A549 (cell line): ENCODE results near the gene PTPRH. TPM values are rescaled to one million over a fixed set of nuclear protein-coding genes. Genes with fewer than 3 reads are reported as not detected.

Experiments used
- ATAC-seq, 2 experiments: fragments of 200-7000 bp in 1 of 2; fragments of >200 bp in 1 of 2; cut with Nextera tagmentation in 1 of 2; cut with Tn5 transposase in 1 of 2; 3 replicates each; pipeline versions ENCODE4 v1.8.0 to v1.9.1; 2018 to 2020; ENCODE audit warnings: mild to moderate bottlenecking in 1 of 2, moderate library complexity in 1 of 2
- CTCF ChIA-PET: fragments of 300-600 bp; sonication (Branson Sonifier 250); formaldehyde crosslinking; extraction: SDS; loops from one replicate; lab custom pipeline; 2021; ENCODE audit warnings: antibody characterized with exemption, inconsistent platforms; lab: Yijun Ruan, JAX
- POLR2A ChIA-PET: fragments of 350-600 bp; formaldehyde crosslinking; extraction: SDS; loops from one replicate; lab custom pipeline; 2021; ENCODE audit warnings: antibody characterized with exemption, inconsistent platforms; lab: Yijun Ruan, JAX
- DNase-seq, 2 experiments: peaks; one replicate each; pipeline versions ENCODE4 v3.0.0 to v3.0.0-alpha.2; 2011 to 2016; ENCODE audit warnings: low read depth in 1 of 2, low spot score in 1 of 2
- FAIRE-seq: peaks from 2 replicates; lab custom pipeline; 2011; peaks lifted over from hg19 to GRCh38; lab: Jason Lieb, UNC
- H3K27ac ChIP-seq, 2 experiments: fragments of >200 bp; sonication (Bioruptor Twin); formaldehyde crosslinking; 3 replicates each; pipeline ENCODE4 v1.5.1; 2016 to 2017
- H3K4me1 ChIP-seq: fragments of >200 bp; sonication (Bioruptor Twin); formaldehyde crosslinking; 3 replicates; pipeline ENCODE4 v1.6.1; 2016
- H3K4me2 ChIP-seq: fragments of >200 bp; sonication (Bioruptor Twin); formaldehyde crosslinking; 3 replicates; pipeline ENCODE4 v1.6.1; 2016
- H3K4me3 ChIP-seq: fragments of >200 bp; sonication (Bioruptor Twin); formaldehyde crosslinking; 3 replicates; pipeline ENCODE4 v1.5.1; 2016
- H3K9me3 ChIP-seq: fragments of >200 bp; sonication (Bioruptor Twin); formaldehyde crosslinking; 3 replicates; pipeline ENCODE4 v1.6.1; 2016
- CBX2 ChIP-seq: fragments of 200-600 bp; sonication (generic); IDR thresholded peaks from 2 replicates; pipeline ENCODE4 v1.6.1; 2016; ENCODE audit warnings: low read depth, mild to moderate bottlenecking, borderline replicate concordance
- CEBPB ChIP-seq, 2 experiments: fragments of >200 bp in 1 of 2; sonication (Bioruptor Twin) in 1 of 2; formaldehyde crosslinking in 1 of 2; IDR thresholded peaks; 2 replicates each; pipeline ENCODE4 v1.6.1; 2012 to 2016
- CHD4 ChIP-seq: fragments of 200-600 bp; sonication (generic); IDR thresholded peaks from 2 replicates; pipeline ENCODE4 v1.6.1; 2016; ENCODE audit warnings: antibody characterized with exemption, mild to moderate bottlenecking, borderline replicate concordance
- CTCF ChIP-seq: fragments of >200 bp; sonication (Bioruptor Twin); formaldehyde crosslinking; IDR thresholded peaks from 3 replicates; pipeline ENCODE4 v1.5.1; 2016
- EHF ChIP-seq: fragments of 250-450 bp; sonication (Bioruptor Pico); IDR thresholded peaks from 2 replicates; pipeline ENCODE4 v1.5.0; 2020; ENCODE audit warnings: mild to moderate bottlenecking
- ELK1 ChIP-seq: fragments of 150-350 bp; IDR thresholded peaks from 2 replicates; pipeline ENCODE4 v1.6.1; 2014; ENCODE audit warnings: low read depth, mild to moderate bottlenecking, low read length
- HDAC2 ChIP-seq: fragments of 200-600 bp; sonication (generic); IDR thresholded peaks from 2 replicates; pipeline ENCODE4 v1.6.1; 2016
- HMGXB4 ChIP-seq: fragments of 250-450 bp; sonication (Bioruptor Pico); IDR thresholded peaks from 2 replicates; pipeline ENCODE4 v1.5.0; 2021; ENCODE audit warnings: mild to moderate bottlenecking, moderate library complexity, borderline replicate concordance
- HOXB5 ChIP-seq: fragments of 250-450 bp; sonication (Bioruptor Pico); IDR thresholded peaks from 2 replicates; pipeline ENCODE4 v1.5.0; 2020; ENCODE audit warnings: mild to moderate bottlenecking, moderate library complexity
- JUN ChIP-seq, 2 experiments: fragments of >200 bp; sonication (Bioruptor Twin); formaldehyde crosslinking; IDR thresholded peaks; 2 replicates in 1 of 2; 3 replicates in 1 of 2; pipeline ENCODE4 v1.6.1; 2016 to 2017
- JUNB ChIP-seq: fragments of >200 bp; sonication (Bioruptor Twin); formaldehyde crosslinking; IDR thresholded peaks from 2 replicates; pipeline ENCODE4 v1.6.1; 2016
- KDM1A ChIP-seq: fragments of 200-600 bp; sonication (generic); IDR thresholded peaks from 2 replicates; pipeline ENCODE4 v1.6.1; 2016; ENCODE audit warnings: low read depth, mild to moderate bottlenecking
- MYC ChIP-seq: IDR thresholded peaks from 2 replicates; pipeline ENCODE4 v1.6.1; 2012; ENCODE audit warnings: mild to moderate bottlenecking, inconsistent platforms, low read length, improper control_type of control experiment, borderline replicate concordance
- PHF8 ChIP-seq: fragments of 200-600 bp; sonication (generic); IDR thresholded peaks from 2 replicates; pipeline ENCODE4 v1.6.1; 2016; ENCODE audit warnings: low read depth, mild to moderate bottlenecking, antibody characterized with exemption, moderate library complexity, borderline replicate concordance
- POLR2A ChIP-seq: IDR thresholded peaks from 2 replicates; pipeline ENCODE4 v1.6.1; 2012; ENCODE audit warnings: mild to moderate bottlenecking, low read length
- POLR2AphosphoS2 ChIP-seq: conservative IDR thresholded peaks from 2 replicates; pipeline ENCODE4 v1.6.1; 2012; ENCODE audit warnings: low read length, improper control_type of control experiment, inconsistent platforms
- RFX5 ChIP-seq: fragments of 450-650 bp; IDR thresholded peaks from 2 replicates; pipeline ENCODE4 v1.7.1; 2014; ENCODE audit warnings: antibody characterized with exemption, mild to moderate bottlenecking, moderate library complexity
- RNF2 ChIP-seq: fragments of 200-600 bp; sonication (generic); IDR thresholded peaks from 2 replicates; pipeline ENCODE4 v1.6.1; 2016; ENCODE audit warnings: low read depth, mild to moderate bottlenecking, antibody characterized with exemption, moderate library complexity, borderline replicate concordance
- SMC3 ChIP-seq: fragments of >200 bp; sonication (Bioruptor Twin); formaldehyde crosslinking; IDR thresholded peaks from 3 replicates; pipeline ENCODE4 v1.6.1; 2018; ENCODE audit warnings: inconsistent platforms
- TFCP2L1 ChIP-seq: fragments of 250-450 bp; sonication (Bioruptor Pico); IDR thresholded peaks from 2 replicates; pipeline ENCODE4 v1.5.0; 2021; ENCODE audit warnings: mild to moderate bottlenecking
- ZFP36 ChIP-seq: fragments of 450-650 bp; IDR thresholded peaks from 2 replicates; pipeline ENCODE4 v1.6.1; 2014; ENCODE audit warnings: borderline replicate concordance; ENCODE audit not compliant: partially characterized antibody
- ZNF302 ChIP-seq: fragments of 250-450 bp; sonication (Bioruptor Pico); IDR thresholded peaks from 2 replicates; pipeline ENCODE4 v1.9.0; 2021; ENCODE audit warnings: inconsistent platforms, mild to moderate bottlenecking, moderate library complexity
- WGBS: methylation state at CpG from one replicate; pipeline ENCODE4 v1.1.6; 2017; ENCODE audit errors: missing lambda C conversion rate; 5-methylcytosine and 5-hydroxymethylcytosine counted together
- polyA plus RNA-seq, 4 experiments: library from polyadenylated mRNA; depleted of rRNA in 3 of 4; stranded (reverse); fragments of >200 nt; fragmentation: RNase III in 1 of 4; extraction: RNeasy Plus Mini Kit Qiagen cat#74134 plus additional on column Dnase treatment in 1 of 4; gene quantifications; 2 replicates in 3 of 4; 3 replicates in 1 of 4; pipeline ENCODE4 v1.2.3, GENCODE V29; 2011 to 2017
- TF ChIP-seq, protein P1 (sequence below): fragments of >200 bp; sonication (Bioruptor Twin); formaldehyde crosslinking; IDR thresholded peaks from 2 replicates; pipeline ENCODE4 v1.6.1; 2016
- TF ChIP-seq, protein P2 (sequence below): IDR thresholded peaks from 2 replicates; pipeline ENCODE4 v1.6.1; 2012; ENCODE audit warnings: low read depth, borderline replicate concordance
- TF ChIP-seq, protein P3 (sequence below): fragments of 250-450 bp; sonication (Bioruptor Pico); IDR thresholded peaks from 2 replicates; pipeline ENCODE4 v1.5.0; 2020; ENCODE audit warnings: low read depth, mild to moderate bottlenecking, moderate library complexity
- TF ChIP-seq, protein P4 (sequence below): fragments of 450-650 bp; IDR thresholded peaks from 2 replicates; pipeline ENCODE4 v1.6.1; 2014; ENCODE audit warnings: antibody characterized with exemption

The PTPRH gene
- polyA plus RNA-seq, 2 of the 4 experiments (the other 2 are of a cell fraction) = 1.6 to 4.2 TPM

DNA sequence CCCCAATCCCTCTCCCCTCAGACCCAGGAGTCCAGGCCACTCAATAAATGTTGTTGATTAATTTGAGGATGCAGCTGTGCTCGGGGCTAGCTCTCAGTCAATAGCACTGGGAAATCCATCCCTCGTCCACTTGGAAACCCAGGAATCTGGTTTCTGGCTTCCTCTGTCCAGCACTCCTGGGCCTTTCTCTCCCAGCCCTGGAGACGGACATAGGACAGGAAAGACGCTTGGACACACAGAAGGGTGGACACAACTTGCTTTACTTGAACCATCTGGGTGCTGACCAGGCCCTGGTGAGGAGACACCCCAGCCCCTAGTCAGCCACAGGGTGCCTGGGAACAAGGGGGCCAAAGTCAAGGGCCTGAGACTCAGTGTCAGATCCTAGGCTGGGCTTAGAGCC lies 50.9 kb downstream of the PTPRH start (continued):
- TF ChIP-seq HMGXB4 = no peak
- TF ChIP-seq PHF8 = no peak
- TF ChIP-seq RFX5 = no peak
- TF ChIP-seq POLR2A = no peak
- TF ChIP-seq POLR2AphosphoS2 = no peak
- TF ChIP-seq ZFP36 = no peak
- no peak for TF ChIP-seq MYC
- TF ChIP-seq RNF2 = no peak
- no peak for TF ChIP-seq CBX2
- TF ChIP-seq ELK1 = no peak
- TF ChIP-seq JUNB = no peak

DNA sequence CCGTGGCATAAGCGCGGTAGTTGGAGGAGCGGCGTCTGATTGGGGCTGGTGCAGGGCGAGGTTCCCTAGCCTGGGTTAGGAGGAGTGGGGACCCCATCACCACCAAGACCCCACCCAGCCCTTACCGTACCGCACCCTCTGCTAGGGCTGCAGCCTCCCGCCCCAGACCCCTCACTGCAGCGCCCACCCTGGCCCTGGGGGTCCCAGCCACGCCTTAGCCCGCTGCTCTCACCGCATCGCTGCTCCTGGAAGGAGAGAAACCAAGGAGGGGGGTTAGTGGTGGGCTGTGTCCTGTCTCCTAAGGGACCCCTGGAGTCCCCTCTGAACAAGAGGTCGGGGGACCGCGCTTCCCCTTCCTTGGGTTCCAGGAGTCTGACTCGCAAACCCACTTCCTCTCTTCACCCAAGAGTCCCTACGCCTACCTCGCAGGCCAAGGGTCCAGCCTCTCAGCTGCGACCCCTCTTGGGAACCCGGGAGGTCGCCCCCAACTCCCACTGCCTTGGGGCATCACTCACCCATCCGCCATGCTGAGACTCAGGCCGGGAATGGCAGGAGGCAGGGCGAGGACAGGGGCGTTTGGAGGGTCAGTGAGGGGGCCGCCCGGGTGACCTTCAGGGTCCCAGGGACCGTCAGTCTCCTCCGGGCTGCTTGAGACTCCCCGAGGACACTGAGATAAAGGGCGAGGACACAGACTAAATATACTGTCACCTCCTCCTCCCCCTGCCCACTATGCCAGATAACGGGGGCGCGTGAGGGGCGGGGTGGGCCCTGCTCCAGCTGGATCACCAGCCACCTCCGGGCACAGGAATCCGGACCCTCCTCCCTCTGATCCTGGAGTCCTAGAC lies 52.0 kb downstream of the PTPRH start, which contains the start of gene TNNI3:
TSS of gene TNNI3 (minus strand) at position 669 of the 845 bp plus-strand sequence. CDS start at position 526, 143 bp downstream.
- peak within 1 kb of the TSS; percentile 70 for H3K4me2 ChIP-seq
- H3K27ac ChIP-seq = peak within 1 kb of the TSS in 1 of 2 experiments; percentile 69; a peak in 3 of 6 replicates
- DNase-seq = no peak
- 73% methylated on average over 38 of the region's 39 CpGs for WGBS
- peak within 1 kb of the TSS; percentile 49; the same call in 2 of the 3 replicates for H3K4me3 ChIP-seq
- CTCF ChIA-PET = interaction anchor here (0.8 to 4.5 kb wide), 8 partner anchors 8 to 262 kb away, joined by 3 to 123 read pairs (median 4); partner anchors contain the start of genes DNAAF3 and TNNT1
- peaks cover 20% of the 10 kb centered on the region for H3K4me1 ChIP-seq
- POLR2A ChIA-PET = interaction anchor here (0.5 to 1.4 kb wide), 2 partner anchors 9 to 250 kb away, joined by 3 to 8 read pairs; partner anchors contain the start of gene UBE2S
- no peak for FAIRE-seq
- H3K9me3 ChIP-seq = no peaks in the 10 kb centered on the region
- ATAC-seq = no peak
- TF ChIP-seq SMC3 = no peak
- no peak for TF ChIP-seq CTCF
- no peak for TF ChIP-seq HDAC2
- TF ChIP-seq CBX2 = no peak
- TF ChIP-seq HOXB5 (CRISPR knock-in tag) = no peak
- no peak for TF ChIP-seq CEBPB (IDR thresholded peaks at IDR 0.05)
- TF ChIP-seq CHD4 = no peak
- TF ChIP-seq, protein P1, sequence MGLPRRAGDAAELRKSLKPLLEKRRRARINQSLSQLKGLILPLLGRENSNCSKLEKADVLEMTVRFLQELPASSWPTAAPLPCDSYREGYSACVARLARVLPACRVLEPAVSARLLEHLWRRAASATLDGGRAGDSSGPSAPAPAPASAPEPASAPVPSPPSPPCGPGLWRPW = no peak
- no peak for TF ChIP-seq TFCP2L1 (CRISPR knock-in tag)
- TF ChIP-seq JUN (IDR thresholded peaks at IDR 0.05) = no peak
- TF ChIP-seq KDM1A = no peak
- TF ChIP-seq EHF = no peak
- no peak for TF ChIP-seq ZFP36
- TF ChIP-seq ZNF302 (CRISPR knock-in tag) = no peak
- TF ChIP-seq RNF2 = no peak
- TF ChIP-seq, protein P2, sequence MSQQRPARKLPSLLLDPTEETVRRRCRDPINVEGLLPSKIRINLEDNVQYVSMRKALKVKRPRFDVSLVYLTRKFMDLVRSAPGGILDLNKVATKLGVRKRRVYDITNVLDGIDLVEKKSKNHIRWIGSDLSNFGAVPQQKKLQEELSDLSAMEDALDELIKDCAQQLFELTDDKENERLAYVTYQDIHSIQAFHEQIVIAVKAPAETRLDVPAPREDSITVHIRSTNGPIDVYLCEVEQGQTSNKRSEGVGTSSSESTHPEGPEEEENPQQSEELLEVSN = no peak
- TF ChIP-seq, protein P3, sequence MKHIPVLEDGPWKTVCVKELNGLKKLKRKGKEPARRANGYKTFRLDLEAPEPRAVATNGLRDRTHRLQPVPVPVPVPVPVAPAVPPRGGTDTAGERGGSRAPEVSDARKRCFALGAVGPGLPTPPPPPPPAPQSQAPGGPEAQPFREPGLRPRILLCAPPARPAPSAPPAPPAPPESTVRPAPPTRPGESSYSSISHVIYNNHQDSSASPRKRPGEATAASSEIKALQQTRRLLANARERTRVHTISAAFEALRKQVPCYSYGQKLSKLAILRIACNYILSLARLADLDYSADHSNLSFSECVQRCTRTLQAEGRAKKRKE (CRISPR knock-in tag) = no peak
- TF ChIP-seq, protein P4, sequence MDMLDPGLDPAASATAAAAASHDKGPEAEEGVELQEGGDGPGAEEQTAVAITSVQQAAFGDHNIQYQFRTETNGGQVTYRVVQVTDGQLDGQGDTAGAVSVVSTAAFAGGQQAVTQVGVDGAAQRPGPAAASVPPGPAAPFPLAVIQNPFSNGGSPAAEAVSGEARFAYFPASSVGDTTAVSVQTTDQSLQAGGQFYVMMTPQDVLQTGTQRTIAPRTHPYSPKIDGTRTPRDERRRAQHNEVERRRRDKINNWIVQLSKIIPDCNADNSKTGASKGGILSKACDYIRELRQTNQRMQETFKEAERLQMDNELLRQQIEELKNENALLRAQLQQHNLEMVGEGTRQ = no peak
